ENCODE measurements around the gene RGS4. TPM values are rescaled to one million over a fixed set of nuclear protein-coding genes. Genes with fewer than 3 reads are reported as not detected.

Gene RGS4
- total RNA-seq (2022; extraction: Qiagen RNA extraction; ENCODE audit: low read depth): 0.08 to 0.23 TPM in 2 of 5 replicates, not detected in the others

GRCh38 chr1:163069142-163069541 lies at the start of gene RGS4:
TSS of gene RGS4 (plus strand) at chr1:163069361. CDS start at chr1:163069485, 124 bp downstream.

Other genes starting within 250 kb of the RGS4 start
- gene CCDC190, start 208.2 kb upstream of the RGS4 start, total RNA-seq (2022; extraction: Qiagen RNA extraction; ENCODE audit: low read depth): not detected in 5 replicates
- gene RGS5, start 133.6 kb downstream of the RGS4 start, total RNA-seq (2022; extraction: Qiagen RNA extraction; ENCODE audit: low read depth): 0.67 to 3.0 TPM (median 1.4 TPM) in 5 replicates